ENCODE results near the gene MYBPC3.

MYBPC3 gene

DNA sequence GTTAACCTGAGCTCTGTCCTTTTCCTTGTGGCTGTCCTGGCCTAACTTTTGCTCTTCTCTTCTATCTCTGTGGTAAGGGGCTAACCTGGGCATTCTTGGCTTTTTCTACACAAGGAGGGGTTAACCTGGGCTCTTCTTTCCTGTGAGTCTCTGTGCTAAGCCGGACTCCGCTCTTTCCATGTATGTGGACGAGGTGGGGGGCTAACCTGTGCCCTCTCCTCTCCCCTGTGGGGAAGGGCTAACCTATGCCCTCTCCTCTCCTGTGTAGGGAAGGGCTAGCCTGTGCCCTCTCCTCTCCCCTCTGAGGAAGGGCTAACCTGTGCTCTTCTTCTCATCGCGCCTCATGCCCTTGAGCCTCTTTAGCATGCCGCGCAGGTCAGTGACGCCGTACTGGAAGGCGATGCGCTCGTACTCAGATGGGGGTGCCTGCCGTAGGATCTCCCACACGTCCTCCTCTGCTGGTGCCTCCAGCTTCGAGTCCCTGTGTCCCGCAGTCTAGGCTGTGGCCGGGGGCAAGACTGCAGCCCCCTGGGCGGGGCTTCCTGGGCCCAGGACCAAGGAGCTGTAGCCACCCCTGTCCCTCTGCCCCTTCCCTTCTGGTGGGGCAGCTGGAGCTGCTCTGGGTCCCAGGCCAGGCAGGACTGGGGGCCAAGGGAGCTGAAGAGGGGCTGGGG is 6.5 kb downstream of the MYBPC3 start:
- TF ChIP-seq GATA3 (IDR thresholded peaks at IDR 0.05; ENCODE audit: low read depth, low read length) (no peak), GATA2 (IDR thresholded peaks at IDR 0.05; ENCODE audit: low read depth, low read length) (no peak)

DNA sequence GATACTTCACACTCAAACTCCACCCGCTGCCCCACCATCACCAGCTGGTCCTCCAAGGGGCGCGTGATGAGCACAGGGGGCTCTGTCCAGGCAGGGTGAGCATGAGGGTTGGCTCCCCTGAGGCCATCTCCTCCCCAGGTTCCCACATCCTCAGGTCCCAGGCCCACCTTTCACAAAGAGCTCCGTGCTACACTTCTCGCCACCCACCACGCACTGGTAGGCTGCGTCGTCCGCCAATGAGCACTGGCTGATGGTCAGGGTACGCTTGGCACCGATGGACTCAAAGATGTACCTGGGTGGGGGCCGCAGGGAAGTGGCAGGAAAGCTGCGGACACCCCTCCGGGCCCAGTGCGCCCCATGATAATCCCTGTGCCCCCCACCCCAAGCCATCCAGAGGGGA is 9.6 kb downstream of the MYBPC3 start:
- no peak for TF ChIP-seq GATA3 (IDR thresholded peaks at IDR 0.05; ENCODE audit: low read depth, low read length)
- TF ChIP-seq GATA2 (IDR thresholded peaks at IDR 0.05; ENCODE audit: low read depth, low read length), result no peak

DNA sequence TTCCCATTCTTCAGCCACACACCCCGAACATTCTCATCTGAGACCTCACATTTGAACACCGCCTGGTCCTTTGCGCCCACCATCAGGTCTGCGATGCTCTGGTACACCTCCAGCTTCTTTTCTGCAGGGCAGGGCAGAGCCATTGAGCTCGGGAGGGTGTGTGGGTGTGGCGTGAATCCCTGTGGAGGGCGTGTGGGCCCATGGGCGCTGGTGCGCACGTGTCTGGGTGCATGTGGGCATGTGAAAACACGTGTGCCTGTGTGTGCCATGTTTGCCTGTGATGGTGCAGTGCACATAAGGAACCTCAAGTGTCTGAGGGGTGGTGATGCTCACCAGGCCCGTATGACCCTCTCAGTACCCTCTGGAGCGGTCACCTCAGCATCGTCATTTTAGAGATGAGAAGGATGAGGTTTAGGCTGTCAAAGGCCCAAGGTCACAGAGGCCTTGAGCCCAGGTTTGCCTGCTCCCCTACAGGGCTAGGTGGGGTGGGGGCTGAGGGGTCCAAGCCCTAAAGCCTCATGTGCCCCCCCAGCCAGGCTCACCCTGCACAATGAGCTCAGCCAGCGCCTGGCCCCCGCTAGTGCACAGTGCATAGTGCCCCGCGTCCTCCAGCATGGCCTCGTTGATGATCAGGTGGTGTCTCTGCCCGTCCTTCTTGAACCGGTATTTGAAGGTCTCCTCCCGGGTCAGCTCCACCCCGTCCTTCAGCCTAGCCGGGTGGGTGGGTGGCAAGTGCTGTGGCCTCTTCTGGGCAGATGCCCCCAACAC is 10.3 kb downstream of the MYBPC3 start:
- TF ChIP-seq GATA2 (IDR thresholded peaks at IDR 0.05; ENCODE audit: low read depth, low read length), result no peak

- TF ChIP-seq GATA2 (IDR thresholded peaks at IDR 0.05; ENCODE audit: low read depth, low read length) (no peak), GATA3 (IDR thresholded peaks at IDR 0.05; ENCODE audit: low read depth, low read length) (no peak)
These were observed 11.3 kb downstream of the MYBPC3 start for GRCh38 chr11:47340980-47341775.

GRCh38 chr11:47340010-47340409 is 12.5 kb downstream of the MYBPC3 start:
- no peak for TF ChIP-seq GATA3 (IDR thresholded peaks at IDR 0.05; ENCODE audit: low read depth, low read length)
- TF ChIP-seq GATA2 (IDR thresholded peaks at IDR 0.05; ENCODE audit: low read depth, low read length), result no peak

GRCh38 chr11:47338396-47339241 is 13.9 kb downstream of the MYBPC3 start:
- TF ChIP-seq GATA3 (IDR thresholded peaks at IDR 0.05; ENCODE audit: low read depth, low read length) (no peak), GATA2 (IDR thresholded peaks at IDR 0.05; ENCODE audit: low read depth, low read length) (no peak)

DNA sequence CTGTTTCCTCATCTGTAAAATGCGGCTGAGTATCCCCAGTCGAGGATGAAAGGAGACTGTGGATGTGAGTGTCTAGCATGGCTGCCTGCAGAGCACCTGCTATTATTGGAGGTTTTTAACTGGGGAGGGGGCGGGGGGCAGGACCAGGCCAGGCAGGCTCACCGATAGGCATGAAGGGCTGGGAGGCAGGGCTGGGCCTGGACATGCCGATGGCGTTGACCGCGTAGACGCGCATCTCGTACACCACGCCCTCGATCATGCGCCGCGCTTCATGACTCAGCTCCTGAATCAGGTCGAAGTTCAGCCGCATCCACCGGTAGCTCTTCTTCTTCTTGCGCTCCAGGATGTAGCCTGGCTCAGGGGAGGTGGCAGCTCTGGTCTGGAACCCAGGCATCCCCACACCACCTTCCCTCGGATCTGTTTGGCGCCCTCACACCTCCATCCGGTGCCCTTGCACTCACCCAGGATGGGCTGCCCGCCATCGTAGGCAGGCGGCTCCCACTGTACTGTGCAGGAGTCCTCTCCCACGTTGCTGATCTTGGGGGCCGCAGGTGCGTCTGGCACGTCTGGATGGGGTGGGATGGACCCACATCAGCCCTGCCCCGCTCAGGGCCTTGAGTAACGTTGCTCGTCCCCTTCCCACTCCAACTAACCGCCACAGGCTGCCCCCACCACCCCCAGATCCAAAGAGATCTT is 15.1 kb downstream of the MYBPC3 start:
- no peak for TF ChIP-seq GATA3 (IDR thresholded peaks at IDR 0.05; ENCODE audit: low read depth, low read length)
- TF ChIP-seq GATA2 (IDR thresholded peaks at IDR 0.05; ENCODE audit: low read depth, low read length), result no peak

- TF ChIP-seq GATA3 (IDR thresholded peaks at IDR 0.05; ENCODE audit: low read depth, low read length) (no peak), GATA2 (IDR thresholded peaks at IDR 0.05; ENCODE audit: low read depth, low read length) (no peak)
These were observed 15.9 kb downstream of the MYBPC3 start for GRCh38 chr11:47336595-47336994.

DNA sequence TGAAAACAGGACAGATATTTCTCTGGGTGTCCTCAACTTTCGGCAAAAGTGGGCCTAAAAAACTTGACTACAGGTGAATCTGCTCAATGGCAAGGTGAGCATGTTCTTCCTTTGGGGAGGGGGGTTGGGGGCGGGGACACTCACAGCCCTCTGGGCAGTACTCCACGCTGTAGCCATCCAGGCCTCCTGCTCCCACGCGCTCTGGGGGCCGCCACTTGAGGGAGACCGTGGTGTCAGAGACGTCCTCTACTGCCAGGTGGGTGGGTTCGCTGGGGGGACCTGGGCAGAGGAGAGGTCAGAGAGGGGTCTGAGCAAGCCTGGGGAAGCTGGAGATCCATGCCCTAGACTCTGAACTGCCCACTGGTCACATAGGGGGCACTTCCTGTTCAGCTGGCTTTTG is 16.8 kb downstream of the MYBPC3 start:
- TF ChIP-seq GATA3 (IDR thresholded peaks at IDR 0.05; ENCODE audit: low read depth, low read length) (no peak), GATA2 (IDR thresholded peaks at IDR 0.05; ENCODE audit: low read depth, low read length) (no peak)

GRCh38 chr11:47333886-47334443 is 18.5 kb downstream of the MYBPC3 start:
- TF ChIP-seq GATA3 (IDR thresholded peaks at IDR 0.05; ENCODE audit: low read depth, low read length) (no peak), GATA2 (IDR thresholded peaks at IDR 0.05; ENCODE audit: low read depth, low read length) (no peak)

- TF ChIP-seq GATA3 (IDR thresholded peaks at IDR 0.05; ENCODE audit: low read depth, low read length) (no peak), GATA2 (IDR thresholded peaks at IDR 0.05; ENCODE audit: low read depth, low read length) (no peak)
These were observed 19.0 kb downstream of the MYBPC3 start for GRCh38 chr11:47333526-47333845.

- TF ChIP-seq GATA3 (IDR thresholded peaks at IDR 0.05; ENCODE audit: low read depth, low read length), result no peak
- TF ChIP-seq GATA2 (IDR thresholded peaks at IDR 0.05; ENCODE audit: low read depth, low read length), result no peak
These were observed 19.5 kb downstream of the MYBPC3 start for GRCh38 chr11:47332791-47333525.

Data from SH-SY5Y (cell line).